GM18909 (cell line): ENCODE data around the gene RNF182.
"Not testable (repeated sequence)": the region's sequence is repeated elsewhere in the genome, so short reads cannot be mapped to it uniquely, and the experiment has no call there.

Experiments used
- ATAC-seq: cut with Tn5 transposase; IDR thresholded peaks from one replicate; pipeline ENCODE4 v1.9.1; 2021; ENCODE audit warnings: mild to moderate bottlenecking; ENCODE audit not compliant: unreplicated experiment, poor library complexity

RNF182 gene

DNA sequence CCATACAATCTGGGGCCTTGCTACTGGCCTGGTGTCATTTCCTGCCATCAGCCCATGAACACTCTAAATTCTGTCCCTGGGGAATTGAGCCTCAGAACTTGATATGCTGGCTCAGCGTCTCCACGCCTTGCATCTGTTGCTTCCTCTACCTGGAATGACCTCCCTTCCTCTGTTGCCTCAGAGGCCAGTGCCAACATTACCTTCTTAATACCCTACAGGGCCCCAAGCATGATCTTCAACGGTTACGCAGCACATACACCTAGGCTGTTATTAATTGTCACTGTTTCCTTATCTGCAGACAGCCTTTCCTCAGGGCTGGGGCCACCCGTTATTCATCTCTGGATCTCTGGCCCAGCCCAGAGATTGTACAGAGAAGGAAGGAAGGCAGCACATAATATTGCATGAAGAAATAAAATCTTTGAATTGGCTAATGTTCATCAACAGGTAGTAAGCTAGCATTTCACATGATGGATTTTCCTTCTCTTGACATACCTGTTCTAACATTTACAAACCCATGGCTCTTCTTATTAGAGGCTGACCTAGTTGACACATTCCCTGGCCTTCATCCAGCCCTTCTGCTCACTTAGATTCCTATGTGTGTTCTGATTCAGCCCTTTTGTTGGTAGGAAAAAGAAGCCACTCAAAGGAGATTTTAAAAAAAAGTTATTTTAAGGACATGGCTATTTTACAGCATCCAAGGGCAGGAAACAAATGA, 8.4 kb upstream of the RNF182 start:
- ATAC-seq: no peak

DNA sequence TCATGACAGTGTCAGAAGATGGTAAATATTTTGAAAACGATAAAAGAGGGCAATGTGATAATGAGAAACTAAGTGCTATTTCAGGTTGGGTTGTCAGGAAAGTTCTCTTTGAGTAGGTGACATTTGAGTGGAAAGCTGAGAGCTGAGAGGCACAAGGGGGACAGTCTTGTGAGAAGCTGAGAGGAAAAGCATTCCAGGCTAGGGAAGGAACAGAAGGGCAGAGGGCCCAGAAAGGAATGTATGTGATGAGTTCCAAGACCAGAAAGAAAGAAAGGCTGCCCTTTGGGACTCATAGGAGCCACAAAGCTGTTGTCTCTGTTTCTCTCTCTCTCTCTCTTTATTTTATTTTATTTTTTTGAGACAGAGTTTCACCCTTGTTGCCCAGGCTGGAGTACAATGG, 7.6 kb upstream of the RNF182 start:
- no peak for ATAC-seq

DNA sequence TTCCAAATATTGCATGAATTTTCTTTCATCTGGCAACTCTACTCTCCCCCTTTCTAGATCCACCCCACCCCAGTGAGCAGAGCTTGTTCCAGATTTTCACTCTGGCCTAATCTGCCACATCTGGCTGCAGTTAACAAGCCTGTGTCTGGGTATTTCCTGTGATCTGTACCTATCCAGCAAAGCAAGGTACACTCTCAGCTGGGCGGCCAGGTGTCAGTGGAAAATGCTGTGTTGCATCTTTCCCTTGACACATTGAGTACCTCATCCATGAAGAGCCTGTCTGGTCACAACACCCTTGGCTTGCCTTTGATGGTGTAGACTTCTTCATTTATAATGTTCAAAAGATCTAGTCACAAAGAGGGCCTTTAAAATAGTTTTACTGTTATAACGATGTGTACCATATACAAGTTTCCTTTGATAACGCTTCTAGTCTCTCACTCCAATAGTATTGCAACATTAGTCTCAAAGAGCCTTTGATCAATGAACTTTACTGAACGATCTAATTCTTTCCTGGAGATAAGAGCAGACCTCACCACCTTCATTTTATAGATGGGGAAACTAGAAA, 6.0 kb upstream of the RNF182 start:
- no peak for ATAC-seq

DNA sequence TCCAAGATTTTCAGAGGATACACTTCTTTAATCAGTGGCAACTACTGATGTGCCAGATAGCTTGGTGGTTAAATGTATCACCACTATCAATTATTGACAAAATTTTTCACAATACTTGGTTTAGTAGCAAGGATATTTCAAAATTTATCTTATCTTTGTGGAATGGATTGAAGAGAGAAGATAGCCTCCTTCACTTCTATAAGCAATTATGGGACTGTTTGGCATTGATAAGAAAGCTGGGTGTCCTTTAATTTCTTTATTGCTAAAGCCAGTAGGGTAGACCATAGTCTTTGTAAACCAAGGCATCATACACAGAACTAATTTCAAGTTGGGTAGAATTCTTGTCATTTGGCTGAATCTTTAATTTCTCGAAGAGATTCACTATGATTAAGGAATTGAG, 4.9 kb upstream of the RNF182 start:
- no peak for ATAC-seq

- no peak for ATAC-seq
Observed at GRCh38 chr6:13920552-13920951, 4.2 kb upstream of the RNF182 start.

DNA sequence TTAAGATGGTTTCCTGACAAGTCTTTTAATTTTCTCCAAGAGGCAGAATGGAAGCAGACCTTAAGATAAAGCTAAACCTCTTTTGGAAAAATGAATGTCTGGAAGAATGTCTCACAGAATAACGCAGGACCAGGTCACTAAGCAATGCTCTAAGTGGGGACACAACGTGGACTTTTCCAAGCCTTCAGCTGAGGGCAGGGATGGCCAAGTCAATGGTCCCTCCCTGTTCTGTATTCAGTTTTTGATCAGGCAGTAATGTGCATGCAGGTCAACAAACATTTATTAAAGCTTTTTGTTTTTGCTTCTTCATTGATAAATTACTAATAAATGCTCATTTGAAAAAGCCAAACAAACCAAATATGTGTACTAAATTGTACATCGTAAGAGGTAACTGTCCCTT, 2.0 kb upstream of the RNF182 start:
- ATAC-seq: no peak

DNA sequence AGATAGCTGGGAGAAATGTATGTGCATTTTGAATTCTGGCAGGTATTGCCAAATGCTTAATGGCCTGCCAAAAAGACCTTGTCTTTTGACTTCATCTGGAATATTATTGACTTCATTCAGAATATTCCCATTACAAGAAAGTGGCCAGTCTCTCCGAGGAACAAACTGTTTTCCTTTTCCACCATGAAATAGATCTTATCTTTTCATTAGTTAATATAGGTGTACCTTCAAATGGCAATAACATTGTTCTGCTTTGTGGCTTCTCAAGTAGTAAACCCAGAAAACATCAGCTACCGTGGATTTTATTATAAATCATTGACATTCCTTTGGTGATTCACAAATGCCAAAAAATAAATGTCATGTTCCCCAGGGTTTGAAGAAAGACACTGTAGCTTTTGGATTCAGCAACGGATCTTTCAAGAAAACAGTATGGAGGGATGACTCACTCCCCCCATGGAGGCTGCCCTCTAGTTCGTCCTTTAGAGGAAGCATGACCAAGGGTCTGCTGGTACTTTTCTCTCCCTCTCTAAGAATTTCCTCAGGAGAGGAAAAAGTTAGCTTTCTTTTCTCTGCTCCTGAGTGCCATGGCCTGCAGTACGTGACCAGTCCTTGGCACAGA, 1.1 kb upstream of the RNF182 start:
- no peak for ATAC-seq

GRCh38 chr6:13924146-13924948, 405 bp upstream of the RNF182 start:
- ATAC-seq: no peak

GRCh38 chr6:13926378-13926777, 1.6 kb downstream of the RNF182 start:
- ATAC-seq: no peak

GRCh38 chr6:13927203-13927602, 2.5 kb downstream of the RNF182 start:
- no peak for ATAC-seq

- ATAC-seq: no peak
Observed at GRCh38 chr6:13929196-13929595, 4.4 kb downstream of the RNF182 start.

DNA sequence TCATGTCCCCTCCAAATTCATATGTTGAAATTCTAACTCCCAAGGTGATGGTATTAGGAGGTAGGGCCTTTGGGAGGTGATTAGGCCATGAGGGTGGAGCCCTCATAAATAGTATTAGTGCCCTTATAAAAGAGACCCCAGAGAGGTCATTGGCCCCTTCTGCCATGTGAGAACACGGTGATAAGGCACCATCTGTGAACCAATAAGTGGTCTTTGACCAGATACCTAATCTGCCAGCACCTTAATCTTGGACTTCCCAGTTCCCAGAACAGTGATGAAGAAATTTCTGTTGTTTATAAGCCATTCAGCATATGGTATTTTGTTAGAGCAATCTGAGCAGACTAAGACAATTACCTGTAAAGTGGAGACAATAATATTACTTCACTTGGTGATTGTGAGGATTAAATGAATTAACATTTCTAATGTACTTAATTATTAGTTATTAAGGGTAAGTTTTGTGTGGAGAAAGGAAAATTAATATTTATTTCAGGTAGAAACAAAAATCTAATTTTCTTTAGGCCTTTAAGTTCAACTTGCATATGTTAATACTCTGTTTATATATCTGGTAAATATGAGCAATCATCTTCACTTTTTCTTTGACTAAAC, 7.1 kb downstream of the RNF182 start:
- no peak for ATAC-seq

DNA sequence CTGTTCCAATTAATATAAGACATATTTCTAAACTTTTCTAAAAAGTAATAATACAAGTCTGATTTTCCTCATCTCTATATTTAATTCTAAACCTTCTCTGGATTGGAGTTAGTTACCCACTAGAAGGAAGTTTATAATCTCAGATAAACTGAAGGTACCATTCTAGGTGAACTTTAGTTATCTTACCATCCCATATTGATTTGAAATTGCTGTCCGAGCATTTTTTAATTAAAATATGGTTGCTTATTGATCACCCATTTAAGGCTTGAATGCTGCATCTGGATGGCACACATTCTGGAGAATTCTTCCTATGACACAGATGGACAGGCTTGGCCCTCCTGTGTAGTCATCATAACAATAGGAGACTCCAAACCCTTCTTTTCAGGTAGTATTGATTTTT, 8.0 kb downstream of the RNF182 start:
- no peak for ATAC-seq

- no peak for ATAC-seq
Observed at GRCh38 chr6:13934721-13935120, 10.0 kb downstream of the RNF182 start.

GRCh38 chr6:13935190-13935880, 10.6 kb downstream of the RNF182 start:
- no peak for ATAC-seq

DNA sequence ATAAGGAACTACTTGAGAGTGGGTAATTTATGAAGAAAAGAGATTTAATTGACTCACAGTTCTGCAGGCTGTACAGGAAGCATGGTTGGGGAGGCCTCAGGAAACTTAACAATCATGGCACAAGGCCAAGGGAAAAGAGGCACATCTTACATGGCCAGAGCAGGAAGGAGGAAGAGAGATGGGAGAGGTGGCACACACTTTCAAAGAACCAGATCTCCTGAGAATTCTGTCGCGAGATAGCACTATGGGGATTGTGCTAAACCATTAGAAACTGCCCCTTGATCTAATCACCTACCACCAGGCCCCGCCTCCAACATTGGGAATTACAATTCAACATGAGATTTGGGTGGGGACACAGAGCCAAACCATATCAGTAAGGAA, 11.1 kb downstream of the RNF182 start:
- ATAC-seq: not testable (repeated sequence)

DNA sequence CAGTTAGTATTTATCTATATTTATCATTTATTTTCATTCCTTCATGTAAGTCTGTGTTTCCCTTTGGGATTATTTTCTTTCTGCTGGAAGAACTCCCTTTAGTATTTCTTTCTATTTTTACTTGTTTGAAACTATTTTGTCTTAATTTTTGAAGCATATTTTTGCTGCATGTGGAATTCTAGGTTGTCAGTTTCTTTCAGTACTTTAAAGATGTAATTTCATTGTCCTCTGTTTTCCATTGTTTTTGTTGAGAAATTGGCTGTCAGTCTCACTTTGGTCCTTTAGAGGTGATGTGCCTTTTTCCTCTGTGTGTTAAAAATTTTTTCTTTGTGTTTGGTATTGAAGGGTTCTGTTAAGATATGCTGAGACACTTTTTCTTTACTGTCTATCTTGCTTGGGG, 17.1 kb downstream of the RNF182 start:
- no peak for ATAC-seq

- no peak for ATAC-seq
Observed at GRCh38 chr6:13943943-13944342, 19.2 kb downstream of the RNF182 start.

DNA sequence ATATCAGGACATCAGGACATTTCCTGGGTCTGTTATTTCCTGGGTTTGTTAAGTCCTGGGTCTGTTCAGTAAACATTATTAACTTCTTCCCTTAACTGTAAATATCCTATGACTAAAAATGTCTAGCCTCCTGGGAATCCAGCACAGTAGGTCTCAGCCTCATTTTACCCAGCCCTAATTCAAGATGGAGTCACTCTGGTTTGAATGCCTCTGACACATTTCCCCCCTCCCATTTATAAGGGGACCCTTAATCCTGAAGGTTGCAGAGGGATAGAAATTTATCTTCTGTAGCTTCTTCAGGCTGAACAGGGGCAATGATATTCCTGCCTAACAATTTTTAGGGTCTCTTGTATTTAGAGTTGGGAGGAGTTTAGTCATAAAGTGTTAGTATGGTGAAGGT, 21.8 kb downstream of the RNF182 start:
- no peak for ATAC-seq

- ATAC-seq: no peak
Observed at GRCh38 chr6:13947611-13948178, 22.9 kb downstream of the RNF182 start.
